OCI-LY1 (cell line): Measurements from ENCODE around the gene SLC39A11.
"Not testable (repeated sequence)": the region's sequence is repeated elsewhere in the genome, so short reads cannot be mapped to it uniquely, and the experiment has no call there.

Experiments used
- CTCF ChIP-seq: fragments of 200-600 bp; sonication (generic), shearing (Covaris generic); IDR thresholded peaks from 2 replicates; pipeline ENCODE4 v1.5.1; 2017; ENCODE audit warnings: mild to moderate bottlenecking, antibody characterized with exemption, low read length, moderate library complexity, mixed read lengths
- EZH2 ChIP-seq: fragments of 200-600 bp; sonication (generic), shearing (Covaris generic); IDR thresholded peaks from 2 replicates; pipeline ENCODE4 v1.8.0; 2017; ENCODE audit warnings: borderline replicate concordance, mixed run types, mild to moderate bottlenecking, antibody characterized with exemption, low read length, moderate library complexity, mixed read lengths

DNA sequence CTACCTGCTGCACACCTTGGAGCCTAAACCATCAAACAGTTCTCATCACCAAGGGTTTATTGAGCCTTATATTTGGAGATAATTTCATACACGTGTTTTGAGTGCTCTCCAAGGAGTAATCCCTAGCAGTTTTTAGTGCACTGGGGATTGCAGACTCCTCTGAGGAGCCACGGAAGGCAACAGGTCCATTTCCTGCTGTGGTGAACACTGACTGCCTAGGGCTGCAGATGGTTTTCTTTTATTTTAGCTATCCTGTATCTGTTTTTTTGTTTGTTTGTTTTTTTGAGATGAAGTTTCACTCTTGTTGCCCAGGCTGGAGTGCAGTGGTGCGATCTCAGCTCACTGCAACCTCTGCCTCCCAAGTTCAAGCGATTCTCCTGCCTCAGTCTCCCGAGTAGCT is 93.0 kb downstream of the SLC39A11 start:
- TF ChIP-seq CTCF, EZH2: not testable (repeated sequence)
